ENCODE data around the gene SERPINB11. TPM values are rescaled to one million over a fixed set of nuclear protein-coding genes. Genes with fewer than 3 reads are reported as not detected.
"Not testable (repeated sequence)": the region's sequence is repeated elsewhere in the genome, so short reads cannot be mapped to it uniquely, and the experiment has no call there.

SERPINB11 gene
- not detected for polyA plus RNA-seq (ENCODE audit: insufficient read length in 10 of 10)
- long read RNA-seq, donor 1 = 0 reads
- long read RNA-seq, donor 2 = 0 reads
- long read RNA-seq, donor 3 = 0 reads
- long read RNA-seq, donor 4 = 0 reads
- long read RNA-seq, donor 5 = 0 reads
- long read RNA-seq, donor 6 = 0 reads
- long read RNA-seq, donor 7 = 0 reads
- long read RNA-seq, donor 8 = 0 reads
- long read RNA-seq, donor 9 = 0 reads

DNA sequence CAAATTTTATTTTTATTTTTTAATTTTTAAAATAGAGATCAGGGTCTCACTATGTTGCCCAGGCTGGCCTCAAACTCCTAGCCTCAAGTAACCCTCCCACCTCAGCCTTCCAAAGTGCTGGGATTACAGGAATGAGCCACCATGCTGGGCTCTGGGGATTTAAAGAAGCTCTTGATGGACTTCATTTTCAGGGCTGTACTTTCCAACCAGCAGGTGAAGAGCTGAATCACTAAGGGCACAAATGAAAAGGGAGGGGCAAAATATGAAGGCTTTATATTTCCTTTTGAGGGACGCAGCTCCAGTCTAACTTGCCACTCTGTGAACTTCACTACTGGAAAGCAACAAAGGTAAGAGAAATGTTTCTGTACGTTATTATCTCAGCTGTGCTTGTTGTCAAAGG, at the start of gene SERPINB11:
Gene SERPINB11 (plus strand): TSS at position 301 of the 400 bp plus-strand sequence. CDS start 7,234 bp downstream, outside the sequence.
- no peak for DNase-seq

DNA sequence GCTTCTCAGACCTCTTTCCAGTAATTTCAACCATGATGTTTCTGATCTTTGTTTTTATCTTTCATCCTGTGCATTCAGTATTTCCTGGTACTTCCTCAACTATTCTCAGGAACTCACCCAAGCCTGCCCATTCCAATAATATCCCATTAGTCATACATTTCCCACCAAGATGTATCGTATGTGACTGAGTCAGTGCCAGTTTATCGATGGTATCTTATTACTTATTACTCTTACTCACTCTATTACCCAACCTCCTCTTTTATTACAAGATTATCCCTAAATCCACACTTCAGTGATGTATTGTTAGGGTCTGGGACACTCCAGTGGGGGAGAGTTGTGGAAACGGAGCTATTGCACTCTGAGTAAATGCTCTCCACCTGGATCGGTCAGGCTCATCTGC, 43.8 kb upstream of the SERPINB11 start:
- not testable (repeated sequence) for DNase-seq

- not testable (repeated sequence) for DNase-seq
Measured at GRCh38 chr18:63661750-63662149, 41.0 kb upstream of the SERPINB11 start, which contains the start of gene SERPINB3. TSS of gene SERPINB3 (minus strand) at chr18:63661893. CDS start at chr18:63661216, 677 bp downstream.

DNA sequence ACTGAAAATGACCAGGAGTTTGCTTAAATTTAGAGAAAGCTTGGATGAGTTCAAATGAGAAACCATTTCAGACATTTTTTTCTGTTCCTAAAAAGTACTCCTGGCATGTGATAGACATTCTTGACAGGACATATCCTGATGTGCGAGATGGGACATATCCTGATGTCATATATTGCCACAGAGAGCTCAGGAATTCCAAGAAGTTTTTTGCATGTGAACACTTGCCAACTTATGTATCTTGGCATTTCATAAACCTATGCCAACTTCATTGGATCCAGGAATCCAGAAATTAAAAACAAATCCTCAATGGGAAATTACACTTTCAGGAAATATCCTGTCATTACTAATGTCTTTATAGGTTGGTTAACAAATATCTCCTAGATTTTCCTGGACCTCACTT, 38.2 kb upstream of the SERPINB11 start:
- DNase-seq = no peak

GRCh38 chr18:63676526-63677323, 26.0 kb upstream of the SERPINB11 start:
- no peak for DNase-seq

GRCh38 chr18:63677500-63678225, 25.1 kb upstream of the SERPINB11 start:
- no peak for DNase-seq

GRCh38 chr18:63679820-63680606, 22.7 kb upstream of the SERPINB11 start:
- no peak for DNase-seq

DNA sequence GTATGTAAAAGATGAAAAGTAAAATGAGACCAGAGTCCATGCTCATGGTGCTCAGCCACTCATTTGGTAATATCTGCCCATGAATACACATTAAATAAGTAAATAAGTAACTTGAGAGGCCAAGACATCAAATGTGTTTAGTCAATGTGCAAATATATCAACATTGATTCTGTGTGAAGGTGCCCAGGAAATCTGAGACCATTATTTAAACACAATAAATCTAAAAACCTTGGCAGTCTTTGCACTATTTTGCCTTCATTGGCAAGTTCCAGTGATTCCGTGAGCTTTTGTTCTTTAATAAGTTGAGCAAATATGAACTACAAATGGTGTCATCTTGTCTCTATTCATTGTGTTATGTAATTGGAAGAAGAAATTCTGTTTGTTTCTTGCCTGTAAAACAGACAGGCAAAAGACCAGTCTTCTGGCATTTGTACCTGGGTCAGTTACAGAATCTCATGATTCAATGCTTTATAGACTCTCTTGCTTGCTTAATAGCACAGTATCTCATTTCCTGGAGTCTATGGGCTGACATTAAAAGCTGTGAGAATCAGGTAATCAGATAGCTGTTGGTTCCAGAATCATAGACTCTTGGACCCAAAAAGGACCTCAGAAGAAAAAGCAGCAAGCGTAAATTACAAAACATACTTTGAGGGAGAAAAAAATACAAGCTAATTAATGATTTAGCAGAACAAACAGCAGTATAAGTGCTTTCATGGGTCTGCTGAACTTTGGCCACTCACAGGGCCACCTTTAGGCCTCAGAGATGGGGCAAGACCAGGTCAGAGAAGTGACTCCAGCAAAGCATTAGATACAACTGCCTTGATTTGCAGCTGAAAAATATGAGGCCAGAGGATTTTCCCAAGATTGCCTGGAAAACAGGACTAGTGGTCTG, 21.1 kb upstream of the SERPINB11 start:
- DNase-seq = no peak

- peak in 2 of 3 donors; percentile 11 to 89 for DNase-seq
Measured at GRCh38 chr18:63683152-63683551, 19.6 kb upstream of the SERPINB11 start.

GRCh38 chr18:63683890-63684289, 18.9 kb upstream of the SERPINB11 start:
- no peak for DNase-seq

DNA sequence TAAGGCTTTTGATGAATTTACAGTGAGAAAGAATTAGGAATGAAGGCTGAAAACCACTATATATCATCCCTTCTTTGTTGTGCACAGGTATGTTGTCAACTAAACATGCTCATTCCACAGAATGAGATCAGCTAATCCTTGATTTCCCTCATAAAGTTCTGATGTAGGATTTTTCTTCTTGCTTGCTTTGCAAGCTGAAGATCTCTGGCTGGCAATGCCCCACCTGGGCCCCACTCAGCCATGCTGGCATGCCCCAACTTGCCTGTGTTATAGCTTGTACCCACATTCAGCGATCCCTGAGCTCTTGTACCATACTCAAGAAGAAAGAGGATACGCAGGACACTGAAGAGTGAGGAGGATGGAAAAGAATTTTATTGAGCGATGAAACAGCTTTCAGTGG, 18.0 kb upstream of the SERPINB11 start:
- DNase-seq = no peak

DNA sequence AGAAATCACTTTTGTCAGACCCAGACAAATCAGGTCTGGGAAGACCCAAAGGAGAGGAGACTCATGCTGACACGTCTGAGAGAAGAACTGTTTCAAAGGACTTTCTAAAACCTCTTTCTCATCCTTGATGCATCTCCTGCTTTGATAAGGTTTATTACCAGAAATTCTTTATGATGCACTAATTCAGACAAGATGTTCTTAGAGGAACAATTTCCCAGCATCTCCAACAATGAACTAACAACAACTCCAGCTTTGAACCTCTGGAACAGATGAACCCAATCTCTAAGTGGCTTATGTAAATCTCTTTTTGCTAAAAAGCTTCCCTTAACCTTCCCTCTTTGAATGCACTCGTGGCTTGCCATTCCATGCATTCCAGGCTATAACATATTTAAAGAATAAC, 15.9 kb upstream of the SERPINB11 start:
- DNase-seq = no peak

GRCh38 chr18:63689064-63689463, 13.7 kb upstream of the SERPINB11 start:
- no peak for DNase-seq

- DNase-seq = no peak
Measured at GRCh38 chr18:63697097-63697660, 5.6 kb upstream of the SERPINB11 start.

- no peak for DNase-seq
Measured at GRCh38 chr18:63700501-63700900, 2.3 kb upstream of the SERPINB11 start.

GRCh38 chr18:63701952-63702351, 808 bp upstream of the SERPINB11 start:
- DNase-seq = no peak

GRCh38 chr18:63705401-63705800, 2.6 kb downstream of the SERPINB11 start:
- DNase-seq = no peak

- no peak for DNase-seq
Measured at GRCh38 chr18:63707816-63708215, 5.1 kb downstream of the SERPINB11 start.

- peak in 1 of 3 donors; percentile 72 for DNase-seq
Measured at GRCh38 chr18:63708650-63709049, 5.9 kb downstream of the SERPINB11 start.
